HepG2 (cell line): ENCODE data around the gene DPEP1. TPM values are rescaled to one million over a fixed set of nuclear protein-coding genes. Genes with fewer than 3 reads are reported as not detected.

ENCODE experiments used
- AKAP8 ChIP-seq: sonication (generic); formaldehyde crosslinking; IDR thresholded peaks from 2 replicates; pipeline ENCODE4 v1.5.1; 2020; ENCODE audit warnings: mild to moderate bottlenecking, missing genetic modification reagents
- ARNTL ChIP-seq: sonication (generic); formaldehyde crosslinking; IDR thresholded peaks from 2 replicates; pipeline ENCODE4 v1.4.0; 2020; ENCODE audit warnings: mild to moderate bottlenecking, missing genetic modification reagents
- ATF7 ChIP-seq, 2 experiments: fragments of 450-650 bp in 1 of 2; sonication (generic) in 1 of 2; formaldehyde crosslinking in 1 of 2; IDR thresholded peaks; 2 replicates each; pipeline versions ENCODE4 v1.4.0 to v1.6.1; 2016 to 2020; ENCODE audit warnings: antibody characterized with exemption in 1 of 2, mild to moderate bottlenecking in 1 of 2, missing genetic modification reagents in 1 of 2
- EP300 ChIP-seq, 3 experiments: sonication (generic) in 1 of 3; formaldehyde crosslinking in 1 of 3; IDR thresholded peaks; 2 replicates each; pipeline versions ENCODE4 v1.5.1 to v1.6.1; 2011 to 2020; ENCODE audit warnings: low read depth in 2 of 3, low read length in 2 of 3, borderline replicate concordance in 1 of 3, improper control_type of control experiment in 1 of 3, mild to moderate bottlenecking in 1 of 3, missing genetic modification reagents in 1 of 3, moderate library complexity in 1 of 3
- ETV5 ChIP-seq: IDR thresholded peaks from 2 replicates; pipeline ENCODE4 v1.6.1; 2018; ENCODE audit warnings: missing biosample characterization, missing genetic modification reagents, inconsistent platforms, borderline replicate concordance
- FOXA3 ChIP-seq: IDR thresholded peaks from 2 replicates; pipeline ENCODE4 v1.6.1; 2016; ENCODE audit warnings: missing genetic modification reagents, missing compliant biosample characterization
- HDAC1 ChIP-seq: sonication (generic); formaldehyde crosslinking; IDR thresholded peaks from 2 replicates; pipeline ENCODE4 v1.5.1; 2020; ENCODE audit warnings: mild to moderate bottlenecking, missing genetic modification reagents
- ISL2 ChIP-seq: sonication (generic); formaldehyde crosslinking; IDR thresholded peaks from 2 replicates; pipeline ENCODE4 v1.5.0; 2020; ENCODE audit warnings: missing genetic modification reagents
- PPARG ChIP-seq: conservative IDR thresholded peaks from 2 replicates; pipeline ENCODE4 v1.6.1; 2016; ENCODE audit warnings: missing biosample characterization, missing genetic modification reagents
- SOX5 ChIP-seq: IDR thresholded peaks from 2 replicates; pipeline ENCODE4 v1.6.1; 2016; ENCODE audit warnings: borderline replicate concordance
- SOX6 ChIP-seq, 2 experiments: fragments of 450-650 bp in 1 of 2; sonication (generic) in 1 of 2; formaldehyde crosslinking in 1 of 2; IDR thresholded peaks; 2 replicates each; pipeline versions ENCODE4 v1.4.0 to v1.6.1; 2017 to 2020; ENCODE audit warnings: antibody characterized with exemption in 1 of 2, mild to moderate bottlenecking in 1 of 2, missing genetic modification reagents in 1 of 2
- ZMYM3 ChIP-seq: sonication (generic); formaldehyde crosslinking; IDR thresholded peaks from 2 replicates; pipeline ENCODE4 v1.5.1; 2020; ENCODE audit warnings: mild to moderate bottlenecking, missing genetic modification reagents
- ZNF34 ChIP-seq: sonication (generic); formaldehyde crosslinking; IDR thresholded peaks from 2 replicates; pipeline ENCODE4 v1.4.0; 2020; ENCODE audit warnings: mild to moderate bottlenecking, missing genetic modification reagents, borderline replicate concordance
- ZNF605 ChIP-seq: sonication (generic); formaldehyde crosslinking; IDR thresholded peaks from 2 replicates; pipeline ENCODE4 v1.8.0; 2022; ENCODE audit warnings: mild to moderate bottlenecking, missing genetic modification reagents
- ZNF7 ChIP-seq: IDR thresholded peaks from 2 replicates; pipeline ENCODE4 v1.6.1; 2016; ENCODE audit warnings: missing biosample characterization, missing genetic modification reagents
- polyA plus RNA-seq, 8 experiments: library from polyadenylated mRNA; depleted of rRNA in 3 of 8; stranded (reverse) in 7 of 8; unstranded in 1 of 8; fragments of >200 nt; fragmentation: Illumina TruSeq in 4 of 8; extraction: Trizol in 4 of 8; gene quantifications; 2 replicates each; pipeline versions ENCODE4 v1.2.1 to v1.2.3, GENCODE V29; 2011 to 2016; ENCODE audit warnings: low read depth in 4 of 8, missing spikeins in 1 of 8, mixed read lengths in 1 of 8; ENCODE audit not compliant: insufficient read depth in 1 of 8
- total RNA-seq, 5 experiments: library from RNA; depleted of rRNA; stranded (reverse); fragments of >200 nt; fragmentation: Illumina TruSeq; extraction: Trizol; gene quantifications; 2 replicates each; pipeline ENCODE4 v1.2.3, GENCODE V29; 2016; ENCODE audit warnings: low read depth in 1 of 5
- TF ChIP-seq, protein P1 (sequence below): sonication (generic); formaldehyde crosslinking; IDR thresholded peaks from 2 replicates; pipeline ENCODE4 v1.8.0; 2022; ENCODE audit warnings: missing genetic modification reagents, mild to moderate bottlenecking, moderate library complexity, borderline replicate concordance
- TF ChIP-seq, protein P2 (sequence below): sonication (generic); formaldehyde crosslinking; IDR thresholded peaks from 2 replicates; pipeline ENCODE4 v1.9.0; 2022; ENCODE audit warnings: missing genetic modification reagents, mild to moderate bottlenecking, borderline replicate concordance
- TF ChIP-seq, protein P3 (sequence below): fragments of 450-650 bp; IDR thresholded peaks from 2 replicates; pipeline ENCODE4 v1.6.1; 2016
- TF ChIP-seq, protein P4 (sequence below): sonication (generic); formaldehyde crosslinking; IDR thresholded peaks from 2 replicates; pipeline ENCODE4 v1.4.0; 2020; ENCODE audit warnings: missing genetic modification reagents, borderline replicate concordance
- TF ChIP-seq, protein P5 (sequence below): sonication (generic); formaldehyde crosslinking; IDR thresholded peaks from 2 replicates; pipeline ENCODE4 v1.5.1; 2020; ENCODE audit warnings: missing genetic modification reagents, mild to moderate bottlenecking, borderline replicate concordance

DPEP1 gene
- total and polyA plus RNA-seq, 2 of the 13 experiments (the other 11 are each of a cell fraction or from before 2014, with no cell fraction given), result 37.6 to 52.2 TPM

DNA sequence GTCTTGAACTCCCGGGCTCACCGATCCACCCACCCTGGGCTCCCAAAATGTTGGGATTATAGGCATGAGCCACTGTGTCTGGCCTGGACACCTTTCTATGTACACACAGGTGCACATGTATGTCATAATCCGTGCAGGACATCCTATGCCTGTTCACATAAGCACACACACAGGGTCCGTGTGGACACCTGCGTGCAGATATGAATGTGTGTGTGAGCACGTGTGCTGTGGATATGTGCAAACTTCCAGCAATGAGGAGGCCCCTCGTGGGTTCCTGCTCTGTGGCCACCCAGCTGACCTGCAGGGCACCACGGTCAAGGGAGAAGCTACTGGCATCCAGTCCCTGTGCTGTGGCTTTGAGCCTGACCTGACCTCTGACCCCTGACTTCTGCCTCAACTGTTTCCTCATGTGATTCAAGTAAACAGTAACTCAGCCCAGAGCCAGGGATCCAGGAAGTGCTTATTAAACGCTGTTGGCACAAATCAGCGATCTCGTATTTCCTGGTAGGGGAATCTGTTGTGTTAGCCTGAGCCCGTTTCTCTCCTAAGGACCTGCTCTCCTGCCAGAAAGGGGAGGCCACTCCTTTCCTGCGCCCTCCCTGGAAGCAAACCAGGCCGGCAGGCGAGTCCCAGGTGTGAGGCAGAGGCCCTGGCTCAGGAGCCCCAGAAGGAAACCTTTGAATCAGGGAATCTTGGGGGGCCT is 31.4 kb upstream of the DPEP1 start (continued):
- TF ChIP-seq, protein P1, sequence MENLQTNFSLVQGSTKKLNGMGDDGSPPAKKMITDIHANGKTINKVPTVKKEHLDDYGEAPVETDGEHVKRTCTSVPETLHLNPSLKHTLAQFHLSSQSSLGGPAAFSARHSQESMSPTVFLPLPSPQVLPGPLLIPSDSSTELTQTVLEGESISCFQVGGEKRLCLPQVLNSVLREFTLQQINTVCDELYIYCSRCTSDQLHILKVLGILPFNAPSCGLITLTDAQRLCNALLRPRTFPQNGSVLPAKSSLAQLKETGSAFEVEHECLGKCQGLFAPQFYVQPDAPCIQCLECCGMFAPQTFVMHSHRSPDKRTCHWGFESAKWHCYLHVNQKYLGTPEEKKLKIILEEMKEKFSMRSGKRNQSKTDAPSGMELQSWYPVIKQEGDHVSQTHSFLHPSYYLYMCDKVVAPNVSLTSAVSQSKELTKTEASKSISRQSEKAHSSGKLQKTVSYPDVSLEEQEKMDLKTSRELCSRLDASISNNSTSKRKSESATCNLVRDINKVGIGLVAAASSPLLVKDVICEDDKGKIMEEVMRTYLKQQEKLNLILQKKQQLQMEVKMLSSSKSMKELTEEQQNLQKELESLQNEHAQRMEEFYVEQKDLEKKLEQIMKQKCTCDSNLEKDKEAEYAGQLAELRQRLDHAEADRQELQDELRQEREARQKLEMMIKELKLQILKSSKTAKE (CRISPR knock-in tag), result peak; percentile 83
- no peak for TF ChIP-seq AKAP8
- TF ChIP-seq ZMYM3 (CRISPR knock-in tag), result peak; percentile 53; the same call in 1 of the 2 replicates
- TF ChIP-seq, protein P2, sequence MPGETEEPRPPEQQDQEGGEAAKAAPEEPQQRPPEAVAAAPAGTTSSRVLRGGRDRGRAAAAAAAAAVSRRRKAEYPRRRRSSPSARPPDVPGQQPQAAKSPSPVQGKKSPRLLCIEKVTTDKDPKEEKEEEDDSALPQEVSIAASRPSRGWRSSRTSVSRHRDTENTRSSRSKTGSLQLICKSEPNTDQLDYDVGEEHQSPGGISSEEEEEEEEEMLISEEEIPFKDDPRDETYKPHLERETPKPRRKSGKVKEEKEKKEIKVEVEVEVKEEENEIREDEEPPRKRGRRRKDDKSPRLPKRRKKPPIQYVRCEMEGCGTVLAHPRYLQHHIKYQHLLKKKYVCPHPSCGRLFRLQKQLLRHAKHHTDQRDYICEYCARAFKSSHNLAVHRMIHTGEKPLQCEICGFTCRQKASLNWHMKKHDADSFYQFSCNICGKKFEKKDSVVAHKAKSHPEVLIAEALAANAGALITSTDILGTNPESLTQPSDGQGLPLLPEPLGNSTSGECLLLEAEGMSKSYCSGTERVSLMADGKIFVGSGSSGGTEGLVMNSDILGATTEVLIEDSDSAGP, result peak; percentile 5; the same call in 1 of the 2 replicates
- TF ChIP-seq ZNF34, result no peak
- no peak for TF ChIP-seq ATF7 (IDR thresholded peaks at IDR 0.05)
- TF ChIP-seq ATF7 (CRISPR knock-in tag; IDR thresholded peaks at IDR 0.05), result no peak
- TF ChIP-seq ISL2, result no peak
- no peak for TF ChIP-seq ZNF7 (CRISPR knock-in tag)
- TF ChIP-seq, protein P3, sequence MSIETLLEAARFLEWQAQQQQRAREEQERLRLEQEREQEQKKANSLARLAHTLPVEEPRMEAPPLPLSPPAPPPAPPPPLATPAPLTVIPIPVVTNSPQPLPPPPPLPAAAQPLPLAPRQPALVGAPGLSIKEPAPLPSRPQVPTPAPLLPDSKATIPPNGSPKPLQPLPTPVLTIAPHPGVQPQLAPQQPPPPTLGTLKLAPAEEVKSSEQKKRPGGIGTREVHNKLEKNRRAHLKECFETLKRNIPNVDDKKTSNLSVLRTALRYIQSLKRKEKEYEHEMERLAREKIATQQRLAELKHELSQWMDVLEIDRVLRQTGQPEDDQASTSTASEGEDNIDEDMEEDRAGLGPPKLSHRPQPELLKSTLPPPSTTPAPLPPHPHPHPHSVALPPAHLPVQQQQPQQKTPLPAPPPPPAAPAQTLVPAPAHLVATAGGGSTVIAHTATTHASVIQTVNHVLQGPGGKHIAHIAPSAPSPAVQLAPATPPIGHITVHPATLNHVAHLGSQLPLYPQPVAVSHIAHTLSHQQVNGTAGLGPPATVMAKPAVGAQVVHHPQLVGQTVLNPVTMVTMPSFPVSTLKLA, result peak; percentile 63
- TF ChIP-seq PPARG (CRISPR knock-in tag), result 0 out of 2 replicates have a peak, but pooled peaks have one; percentile 22
- TF ChIP-seq SOX6 (IDR thresholded peaks at IDR 0.05), result no peak
- 0 out of 2 replicates have a peak, but pooled peaks have one; percentile 25 for TF ChIP-seq SOX6 (CRISPR knock-in tag; IDR thresholded peaks at IDR 0.05)
- TF ChIP-seq HDAC1, result peak; percentile 74
- TF ChIP-seq SOX5 (CRISPR knock-in tag), result peak; percentile 47; the same call in 1 of the 2 replicates
- peak; percentile 41 to 49; a peak in 3 of 4 replicates for TF ChIP-seq EP300 (IDR thresholded peaks at IDR 0.05; ENCODE audit: low read depth in 2 of 2, low read length in 2 of 2)
- no peak for TF ChIP-seq EP300 (CRISPR knock-in tag; IDR thresholded peaks at IDR 0.05; ENCODE audit: borderline replicate concordance)
- TF ChIP-seq ETV5 (CRISPR knock-in tag), result peak; percentile 42; the same call in 1 of the 2 replicates
- TF ChIP-seq ARNTL (CRISPR knock-in tag), result no peak; the same call in 1 of the 2 replicates
- TF ChIP-seq, protein P4, sequence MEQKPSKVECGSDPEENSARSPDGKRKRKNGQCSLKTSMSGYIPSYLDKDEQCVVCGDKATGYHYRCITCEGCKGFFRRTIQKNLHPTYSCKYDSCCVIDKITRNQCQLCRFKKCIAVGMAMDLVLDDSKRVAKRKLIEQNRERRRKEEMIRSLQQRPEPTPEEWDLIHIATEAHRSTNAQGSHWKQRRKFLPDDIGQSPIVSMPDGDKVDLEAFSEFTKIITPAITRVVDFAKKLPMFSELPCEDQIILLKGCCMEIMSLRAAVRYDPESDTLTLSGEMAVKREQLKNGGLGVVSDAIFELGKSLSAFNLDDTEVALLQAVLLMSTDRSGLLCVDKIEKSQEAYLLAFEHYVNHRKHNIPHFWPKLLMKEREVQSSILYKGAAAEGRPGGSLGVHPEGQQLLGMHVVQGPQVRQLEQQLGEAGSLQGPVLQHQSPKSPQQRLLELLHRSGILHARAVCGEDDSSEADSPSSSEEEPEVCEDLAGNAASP (CRISPR knock-in tag), result peak; percentile 70; the same call in 1 of the 2 replicates
- TF ChIP-seq FOXA3 (CRISPR knock-in tag), result peak; percentile 35; the same call in 1 of the 2 replicates
- TF ChIP-seq, protein P5, sequence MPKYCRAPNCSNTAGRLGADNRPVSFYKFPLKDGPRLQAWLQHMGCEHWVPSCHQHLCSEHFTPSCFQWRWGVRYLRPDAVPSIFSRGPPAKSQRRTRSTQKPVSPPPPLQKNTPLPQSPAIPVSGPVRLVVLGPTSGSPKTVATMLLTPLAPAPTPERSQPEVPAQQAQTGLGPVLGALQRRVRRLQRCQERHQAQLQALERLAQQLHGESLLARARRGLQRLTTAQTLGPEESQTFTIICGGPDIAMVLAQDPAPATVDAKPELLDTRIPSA (CRISPR knock-in tag), result no peak
- TF ChIP-seq ZNF605 (CRISPR knock-in tag), result peak; percentile 25; the same call in 1 of the 2 replicates
